OCI-M2 (cell line): ENCODE measurements around the gene RBM6.

ENCODE experiments used
- DNase-seq: peaks from one replicate; lab custom pipeline; 2025; ENCODE audit not compliant: unreplicated experiment; lab: John Stamatoyannopoulos, UW

RBM6 gene

DNA sequence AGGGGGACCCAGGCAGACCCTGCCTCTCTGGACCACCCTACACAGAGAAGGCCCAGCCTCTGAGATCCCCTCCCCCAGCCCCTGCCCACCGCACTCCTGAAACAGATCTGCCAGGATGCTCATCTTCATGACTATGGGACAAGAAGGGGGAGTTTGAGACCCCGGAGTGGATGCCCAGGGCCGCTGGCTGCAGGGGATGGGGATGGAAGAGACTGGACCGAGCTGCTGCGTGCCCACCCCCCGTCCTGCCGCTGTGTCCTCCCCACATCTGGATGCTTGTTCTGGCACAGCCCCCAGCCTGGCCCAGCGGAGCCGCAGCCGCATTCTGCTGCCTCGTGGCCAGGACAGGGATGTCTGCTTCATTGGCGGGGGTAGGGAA is 184.8 kb downstream of the RBM6 start:
- no peak for DNase-seq

DNA sequence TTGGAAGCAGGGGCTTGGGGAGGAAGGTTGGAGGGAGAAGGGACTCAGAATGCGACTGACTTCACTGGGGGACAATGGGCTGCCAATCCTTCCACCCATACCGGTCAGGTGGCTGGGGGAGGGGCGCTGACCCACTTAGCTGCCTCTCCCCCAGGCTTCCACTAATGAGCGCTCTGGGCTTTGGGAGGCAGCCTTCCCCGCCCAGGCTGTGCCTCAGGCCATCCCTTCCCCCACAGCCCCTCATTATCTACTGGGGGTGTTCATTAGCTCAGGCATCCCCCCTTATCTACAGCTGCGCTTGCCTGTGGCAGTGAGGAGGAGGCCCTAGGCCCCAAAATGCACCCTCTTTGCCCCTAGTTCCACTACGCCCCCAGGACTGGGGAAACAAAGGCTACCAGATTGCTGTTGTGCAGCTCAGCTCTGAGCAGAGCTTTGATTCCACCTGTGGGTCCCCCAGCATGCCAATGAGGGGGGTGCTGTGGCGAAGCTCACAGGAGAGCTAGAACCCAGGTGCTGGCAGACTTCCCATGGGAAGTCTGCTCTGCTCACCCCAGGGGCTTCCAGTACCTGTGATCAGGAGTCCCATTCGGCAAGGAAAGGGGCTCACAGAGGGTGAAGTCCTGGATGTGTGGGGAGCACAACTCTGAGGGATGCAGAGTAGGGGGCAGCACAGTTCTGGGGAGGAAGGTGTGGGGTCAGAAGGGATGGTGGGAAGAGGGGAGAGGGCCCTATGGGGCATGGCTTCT is 185.8 kb downstream of the RBM6 start:
- DNase-seq = no peak

GRCh38 chr3:50126287-50127211 is 186.6 kb downstream of the RBM6 start:
- DNase-seq = no peak
